Vagina (tissue), 2 donors: Measurements from ENCODE around the gene NOTCH3. TPM values are rescaled to one million over a fixed set of nuclear protein-coding genes. Genes with fewer than 3 reads are reported as not detected.

Experiments
- DNase-seq, 2 donors: peaks; one replicate each; pipeline ENCODE4 v3.0.0-alpha.2; 2017; ENCODE audit errors: extremely low spot score in 2 of 2
- H3K27ac ChIP-seq: fragments of 200-600 bp; sonication (generic); one replicate; pipeline ENCODE4 v1.5.1; 2019
- H3K27me3 ChIP-seq: fragments of 200-600 bp; sonication (generic); one replicate; pipeline ENCODE4 v1.5.1; 2019
- H3K36me3 ChIP-seq, 2 donors: fragments of 200-600 bp; sonication (generic); one replicate each; pipeline ENCODE4 v1.5.1; 2017 to 2019
- H3K4me1 ChIP-seq: fragments of 200-600 bp; sonication (generic); one replicate; pipeline ENCODE4 v1.5.1; 2019
- H3K4me3 ChIP-seq, 2 donors: fragments of 200-600 bp; sonication (generic); 1 replicate in 1 of 2; 2 replicates in 1 of 2; pipeline ENCODE4 v1.5.1; 2016 to 2019
- H3K9me3 ChIP-seq: fragments of 200-600 bp; sonication (generic); one replicate; pipeline ENCODE4 v1.5.1; 2019
- CTCF ChIP-seq, 3 experiments: fragments of 450-650 bp in 2 of 3; fragments of 200-600 bp in 1 of 3; sonication (generic) in 1 of 3; IDR thresholded peaks; one replicate each; pipeline ENCODE4 v1.5.1; 2017 to 2019; ENCODE audit warnings: antibody characterized with exemption in 3 of 3, mild to moderate bottlenecking in 2 of 3, moderate library complexity in 2 of 3
- POLR2A ChIP-seq, 2 donors: fragments of 450-650 bp; IDR thresholded peaks; one replicate each; pipeline ENCODE4 v1.6.1; 2017; ENCODE audit warnings: antibody characterized with exemption in 2 of 2, mild to moderate bottlenecking in 2 of 2, moderate library complexity in 2 of 2
- POLR2AphosphoS5 ChIP-seq, 2 donors: sonication (generic); formaldehyde crosslinking; IDR thresholded peaks; one replicate each; pipeline ENCODE4 v1.9.0; 2017; ENCODE audit warnings: antibody characterized with exemption in 2 of 2, mild to moderate bottlenecking in 2 of 2, low read depth in 1 of 2; ENCODE audit not compliant: insufficient read depth in 1 of 2
- intact Hi-C: fragments of 100-400 bp; cut with DNase I; formaldehyde crosslinking; loops from one replicate; pipeline ENCODE4 v1.15.1; 2023
- total RNA-seq: library from RNA; depleted of rRNA; stranded (reverse); fragments of >200 nt; gene quantifications from one replicate; pipeline ENCODE4 v1.2.3, GENCODE V29; 2016

Gene NOTCH3
- total RNA-seq, 1 donor from 2014 or later: 76.6 TPM

- intact Hi-C loops: no loop called here
- no peaks in the 10 kb centered on the region for H3K36me3 ChIP-seq
- peaks cover 32% of the 10 kb centered on the region for H3K4me1 ChIP-seq
- no peak overlapping the region for H3K4me3 ChIP-seq
- no peak for DNase-seq
- H3K27me3 ChIP-seq: no peaks in the 10 kb centered on the region
- no peak overlapping the region for H3K27ac ChIP-seq
- peak in 1 of 2 donors; percentile 24 for TF ChIP-seq POLR2AphosphoS5 (IDR thresholded peaks at IDR 0.05; ENCODE audit: insufficient read depth in 1 of 2, low read depth in 1 of 2)
- TF ChIP-seq POLR2A (IDR thresholded peaks at IDR 0.05): no peak
- no peaks in the 10 kb centered on the region for H3K9me3 ChIP-seq
Measured at GRCh38 chr19:15128162-15128770, 72.5 kb downstream of the NOTCH3 start.

GRCh38 chr19:15126131-15126910 is 74.5 kb downstream of the NOTCH3 start:
- H3K9me3 ChIP-seq: no peaks in the 10 kb centered on the region
- intact Hi-C loops: no loop called here
- H3K36me3 ChIP-seq: peaks cover 0 to 12% of the 10 kb centered on the region in 2 donors
- H3K27me3 ChIP-seq: no peaks in the 10 kb centered on the region
- H3K4me3 ChIP-seq: peak overlapping the region; percentile 92
- TF ChIP-seq CTCF (IDR thresholded peaks at IDR 0.05): no peak
- no peak for TF ChIP-seq POLR2AphosphoS5 (IDR thresholded peaks at IDR 0.05; ENCODE audit: insufficient read depth in 1 of 2, low read depth in 1 of 2)
- TF ChIP-seq POLR2A (IDR thresholded peaks at IDR 0.05): no peak
- peak overlapping the region; percentile 92 for H3K27ac ChIP-seq
- DNase-seq: no peak
- peaks cover 32% of the 10 kb centered on the region for H3K4me1 ChIP-seq

- TF ChIP-seq POLR2AphosphoS5 (IDR thresholded peaks at IDR 0.05; ENCODE audit: insufficient read depth in 1 of 2, low read depth in 1 of 2) (peak; percentile 94 to 95), POLR2A (IDR thresholded peaks at IDR 0.05) (peak in 1 of 2 donors; percentile 40), CTCF (IDR thresholded peaks at IDR 0.05) (no peak)
- intact Hi-C loops: no loop called here
- Histone ChIP-seq H3K36me3 (peaks cover 0 to 16% of the 10 kb centered on the region in 2 donors), H3K4me1 (peaks cover 32% of the 10 kb centered on the region), H3K27ac (peak overlapping the region; percentile 92), H3K27me3 (no peaks in the 10 kb centered on the region), H3K4me3 (peak overlapping the region; percentile 92), H3K9me3 (no peaks in the 10 kb centered on the region)
- DNase-seq: peak in 1 of 2 donors; percentile 98
Measured at GRCh38 chr19:15125232-15126067, 75.3 kb downstream of the NOTCH3 start.

GRCh38 chr19:15124572-15125231 is 76.1 kb downstream of the NOTCH3 start:
- no peaks in the 10 kb centered on the region for H3K27me3 ChIP-seq
- DNase-seq: no peak
- peaks cover 28% of the 10 kb centered on the region for H3K4me1 ChIP-seq
- intact Hi-C loops: no loop called here
- no peak for TF ChIP-seq POLR2AphosphoS5 (IDR thresholded peaks at IDR 0.05; ENCODE audit: insufficient read depth in 1 of 2, low read depth in 1 of 2)
- no peak for TF ChIP-seq CTCF (IDR thresholded peaks at IDR 0.05)
- TF ChIP-seq POLR2A (IDR thresholded peaks at IDR 0.05): no peak
- H3K9me3 ChIP-seq: no peaks in the 10 kb centered on the region
- peak overlapping the region; percentile 92 for H3K27ac ChIP-seq
- H3K36me3 ChIP-seq: peaks cover 0 to 23% of the 10 kb centered on the region in 2 donors
- H3K4me3 ChIP-seq: peak overlapping the region; percentile 92

- no peaks in the 10 kb centered on the region for H3K27me3 ChIP-seq
Measured at GRCh38 chr19:15123900-15124299, 76.9 kb downstream of the NOTCH3 start.

More at GRCh38 chr19:15123900-15124299, 76.9 kb downstream of the NOTCH3 start:
- Histone ChIP-seq H3K4me3 (peak overlapping the region in 1 of 2 donors; percentile 92), H3K36me3 (peaks cover 0 to 31% of the 10 kb centered on the region in 2 donors), H3K27ac (peak overlapping the region; percentile 92), H3K4me1 (peaks cover 25% of the 10 kb centered on the region), H3K9me3 (no peaks in the 10 kb centered on the region)
- intact Hi-C loops: no loop called here
- TF ChIP-seq CTCF (IDR thresholded peaks at IDR 0.05): no peak
- no peak for TF ChIP-seq POLR2A (IDR thresholded peaks at IDR 0.05)
- no peak for TF ChIP-seq POLR2AphosphoS5 (IDR thresholded peaks at IDR 0.05; ENCODE audit: insufficient read depth in 1 of 2, low read depth in 1 of 2)
- DNase-seq: no peak
